IMR-90 (cell line): ENCODE measurements around the gene CCDC92. TPM values are rescaled to one million over a fixed set of nuclear protein-coding genes. Genes with fewer than 3 reads are reported as not detected.

Experiments
- ATAC-seq: fragments of 200-7000 bp; cut with Tn5 transposase; 2 replicates; pipeline ENCODE4 v1.9.1; 2020; ENCODE audit warnings: low read depth, mild to moderate bottlenecking, moderate library complexity
- Bru-seq: library from RNA; stranded (reverse); fragments of 400-500 nt; gene quantifications from one replicate; lab custom pipeline; 2021; lab: Mats Ljungman, UMichigan
- BruChase-seq, 2 experiments: library from RNA; stranded (reverse); fragments of 400-500 nt; gene quantifications; one replicate each; lab custom pipeline; 2021; lab: Mats Ljungman, UMichigan
- BruUV-seq: library from RNA; stranded (reverse); fragments of 400-500 nt; replicated peaks from 2 replicates; lab custom pipeline; 2021; lab: Mats Ljungman, UMichigan
- CTCF ChIA-PET: fragments of 300-600 bp; formaldehyde crosslinking; extraction: SDS; loops from one replicate; lab custom pipeline; 2021; ENCODE audit warnings: antibody characterized with exemption; lab: Yijun Ruan, JAX
- POLR2A ChIA-PET: fragments of 300-600 bp; sonication (Branson Sonifier 250); formaldehyde crosslinking; loops from one replicate; lab custom pipeline; 2022; ENCODE audit warnings: antibody characterized with exemption; ENCODE audit not compliant: unreplicated experiment; lab: Charles Lee
- DNase-seq: peaks from one replicate; pipeline ENCODE4 v3.0.0; 2013
- H2AFZ ChIP-seq: replicated peaks from 2 replicates; pipeline ENCODE3; 2013; ENCODE audit warnings: low read length, mild to moderate bottlenecking; ENCODE audit not compliant: poor library complexity
- H2AK5ac ChIP-seq: 2 replicates; pipeline ENCODE4 v1.6.1; 2013; ENCODE audit warnings: low read depth, low read length, inconsistent platforms
- H2AK9ac ChIP-seq: replicated peaks from 2 replicates; pipeline ENCODE3; 2013; ENCODE audit warnings: mild to moderate bottlenecking, low read depth, low read length, moderate library complexity; ENCODE audit not compliant: poor library complexity
- H2BK120ac ChIP-seq: 2 replicates; pipeline ENCODE4 v1.6.1; 2013; ENCODE audit warnings: low read depth, low read length, inconsistent platforms
- H2BK15ac ChIP-seq: 3 replicates; pipeline ENCODE4 v1.6.1; 2013; ENCODE audit warnings: low read depth, low read length, inconsistent platforms
- H2BK20ac ChIP-seq: 2 replicates; pipeline ENCODE4 v1.6.1; 2013; ENCODE audit warnings: low read depth, mild to moderate bottlenecking, inconsistent platforms, low read length, moderate library complexity
- H2BK5ac ChIP-seq: 2 replicates; pipeline ENCODE4 v1.6.1; 2013; ENCODE audit warnings: mild to moderate bottlenecking, low read depth, low read length, inconsistent platforms; ENCODE audit not compliant: poor library complexity, severe bottlenecking
- H3K14ac ChIP-seq: replicated peaks from 2 replicates; pipeline ENCODE4 v1.6.1; 2013; ENCODE audit warnings: low read depth, low read length, inconsistent platforms
- H3K18ac ChIP-seq: 2 replicates; pipeline ENCODE4 v1.6.1; 2013; ENCODE audit warnings: low read depth, low read length, control low read depth
- H3K23ac ChIP-seq: 2 replicates; pipeline ENCODE4 v1.6.1; 2013; ENCODE audit warnings: low read depth, low read length, inconsistent platforms
- H3K27ac ChIP-seq: 2 replicates; pipeline ENCODE4 v1.5.1; 2013; ENCODE audit warnings: mild to moderate bottlenecking, control low read depth, low read length; ENCODE audit not compliant: insufficient read depth
- H3K27me3 ChIP-seq: 2 replicates; pipeline ENCODE4 v1.6.1; 2013; ENCODE audit warnings: low read length; ENCODE audit not compliant: control insufficient read depth, insufficient read depth
- H3K36me3 ChIP-seq: 2 replicates; pipeline ENCODE4 v1.6.1; 2013; ENCODE audit warnings: low read length, mixed read lengths; ENCODE audit not compliant: control insufficient read depth, insufficient read depth
- H3K4ac ChIP-seq: 2 replicates; pipeline ENCODE4 v1.6.1; 2013; ENCODE audit warnings: low read depth, low read length, inconsistent platforms
- H3K4me1 ChIP-seq: 2 replicates; pipeline ENCODE4 v1.6.1; 2013; ENCODE audit warnings: low read length, mixed read lengths; ENCODE audit not compliant: control insufficient read depth, insufficient read depth
- H3K4me2 ChIP-seq: 2 replicates; pipeline ENCODE4 v1.6.1; 2013; ENCODE audit warnings: low read depth, mild to moderate bottlenecking, control low read depth, low read length, moderate library complexity
- H3K4me3 ChIP-seq: 2 replicates; pipeline ENCODE4 v1.5.1; 2013; ENCODE audit warnings: low read depth, mild to moderate bottlenecking, control low read depth, low read length, moderate library complexity; ENCODE audit not compliant: insufficient read depth
- H3K56ac ChIP-seq: 2 replicates; pipeline ENCODE4 v1.6.1; 2013; ENCODE audit warnings: low read length, inconsistent platforms; ENCODE audit not compliant: insufficient read depth; ENCODE audit errors: extremely low read depth
- H3K79me1 ChIP-seq, 2 experiments: 2 replicates each; pipeline ENCODE4 v1.6.1; 2013; ENCODE audit warnings: low read length in 2 of 2, inconsistent platforms in 1 of 2, low read depth in 1 of 2
- H3K9ac ChIP-seq: 2 replicates; pipeline ENCODE4 v1.6.1; 2013; ENCODE audit warnings: low read depth, low read length, control low read depth
- H3K9me1 ChIP-seq: 2 replicates; pipeline ENCODE4 v1.6.1; 2013; ENCODE audit warnings: low read length, inconsistent platforms; ENCODE audit not compliant: insufficient read depth
- H3K9me3 ChIP-seq: 2 replicates; pipeline ENCODE4 v1.6.1; 2013; ENCODE audit warnings: low read length; ENCODE audit not compliant: control insufficient read depth, insufficient read depth
- H4K20me1 ChIP-seq: 2 replicates; pipeline ENCODE4 v1.6.1; 2013; ENCODE audit warnings: low read length, inconsistent platforms; ENCODE audit not compliant: insufficient read depth
- H4K5ac ChIP-seq: 2 replicates; pipeline ENCODE4 v1.6.1; 2013; ENCODE audit warnings: mild to moderate bottlenecking, low read depth, low read length, control low read depth
- H4K8ac ChIP-seq, 2 experiments: 2 replicates each; pipeline ENCODE4 v1.6.1; 2013; ENCODE audit warnings: low read depth in 2 of 2, low read length in 2 of 2, control low read depth in 1 of 2, inconsistent platforms in 1 of 2
- H4K91ac ChIP-seq: 2 replicates; pipeline ENCODE4 v1.6.1; 2013; ENCODE audit warnings: low read depth, low read length, inconsistent platforms; ENCODE audit not compliant: insufficient read depth
- CTCF ChIP-seq: conservative IDR thresholded peaks from 2 replicates; pipeline ENCODE4 v1.5.1; 2012; ENCODE audit warnings: mild to moderate bottlenecking, low read depth, low read length, improper control_type of control experiment
- FOS ChIP-seq: fragments of 150-350 bp; IDR thresholded peaks from 2 replicates; pipeline ENCODE4 v1.6.1; 2016; ENCODE audit warnings: low read depth, low read length
- MAFK ChIP-seq: IDR thresholded peaks from 2 replicates; pipeline ENCODE4 v1.6.1; 2012; ENCODE audit warnings: low read depth, low read length, improper control_type of control experiment
- MAZ ChIP-seq: IDR thresholded peaks from 2 replicates; pipeline ENCODE4 v1.6.1; 2012; ENCODE audit warnings: low read depth, mild to moderate bottlenecking, low read length, improper control_type of control experiment, moderate library complexity, borderline replicate concordance
- MXI1 ChIP-seq: IDR thresholded peaks from 2 replicates; pipeline ENCODE4 v1.6.1; 2012; ENCODE audit warnings: low read depth, mild to moderate bottlenecking, low read length, moderate library complexity, borderline replicate concordance
- NFE2L2 ChIP-seq: fragments of 150-350 bp; IDR thresholded peaks from 2 replicates; pipeline ENCODE4 v1.6.1; 2016; ENCODE audit warnings: low read depth, mild to moderate bottlenecking, low read length
- POLR2A ChIP-seq: IDR thresholded peaks from 2 replicates; pipeline ENCODE4 v1.6.1; 2012; ENCODE audit warnings: mild to moderate bottlenecking, low read depth, low read length
- SMC3 ChIP-seq: fragments of 150-350 bp; IDR thresholded peaks from 2 replicates; pipeline ENCODE4 v1.6.1; 2016; ENCODE audit warnings: low read depth, mild to moderate bottlenecking, antibody characterized with exemption, low read length, moderate library complexity
- USF2 ChIP-seq: fragments of 150-350 bp; IDR thresholded peaks from 2 replicates; pipeline ENCODE4 v1.6.1; 2017; ENCODE audit warnings: mild to moderate bottlenecking, antibody characterized with exemption, low read length, low read depth
- WGBS, 2 experiments: methylation state at CpG; one replicate each; pipeline versions ENCODE4 v1.1.5 to v1.1.7; 2013; ENCODE audit warnings: missing lambda C conversion rate in 2 of 2; ENCODE audit not compliant: insufficient read length in 1 of 2; ENCODE audit errors: extremely low coverage in 2 of 2; 5-methylcytosine and 5-hydroxymethylcytosine counted together
- dilution Hi-C: fragments of 300-500 bp; cut with HindIII; formaldehyde crosslinking; loops from one replicate; pipeline ENCODE4 v1.14.3; 2018; ENCODE audit warnings: low sequenced_read_pairs; ENCODE audit not compliant: unreplicated experiment
- in situ Hi-C: fragments of 300-500 bp; cut with MboI; formaldehyde crosslinking; loops from 3 replicates; pipeline ENCODE4 v1.14.3; 2019; ENCODE audit warnings: low sequenced_read_pairs, inconsistent platforms, mixed read lengths
- intact Hi-C: fragments of 100-400 bp; cut with micrococcal nuclease; formaldehyde crosslinking; loops from 2 replicates; pipeline ENCODE4 v1.10.0; 2022
- long read RNA-seq: library from polyadenylated mRNA; unstranded; transcript quantifications from one replicate; pipeline ENCODE4 v2.0.0, GENCODE V29; 2021; ENCODE audit not compliant: unreplicated experiment
- polyA plus RNA-seq, 3 experiments: library from polyadenylated mRNA; depleted of rRNA; stranded (reverse); fragments of >200 nt; gene quantifications; 2 replicates each; pipeline ENCODE4 v1.2.3, GENCODE V29; 2012; ENCODE audit warnings: low replicate concordance in 1 of 3
- total RNA-seq: library from RNA; depleted of rRNA; stranded (reverse); fragments of >200 nt; gene quantifications from 2 replicates; pipeline ENCODE4 v1.2.3, GENCODE V29; 2012; rRNA removed

CCDC92 gene
- total RNA-seq (5.7 and 8.1 TPM in 2 replicates), polyA plus RNA-seq (2012; rRNA removed) (55.5 and 61.1 TPM in 2 replicates), Bru-seq, nascent RNA (percentile 80 among the genes with signal in this experiment), BruChase-seq, experiment 1, labeled RNA remaining after a 6-hour chase (percentile 84 among the genes with signal in this experiment), BruChase-seq, experiment 2, labeled RNA remaining after a 2-hour chase (percentile 96 among the genes with signal in this experiment)
- polyA plus RNA-seq (2012; cell fraction: cytosol; rRNA removed): 75.4 and 87.9 TPM in 2 replicates
- polyA plus RNA-seq (2012; cell fraction: nucleus; rRNA removed; ENCODE audit: low replicate concordance): 91.3 and 94.1 TPM in 2 replicates
- long read RNA-seq, transcript CCDC92-201 (5 exons, 2,787 nt): major isoform, 38 of 97 reads
- long read RNA-seq, transcript CCDC92-209 (4 exons, 1,790 nt): minor isoform, 8 of 97 reads
- long read RNA-seq, partial matches to known transcripts: 0 of 97 reads
- long read RNA-seq, other reads (novel, unspliced or antisense): 51 of 97 reads

- H2AK5ac ChIP-seq: no peak within 1 kb of the TSS
- H3K56ac ChIP-seq: peak within 1 kb of the TSS; percentile 64; the same call in 1 of the 2 replicates
- 0% methylated on average over 38 of the region's 138 CpGs; no CpG with 5 or more reads in 1 of the 2 experiments for WGBS, 2 experiments
- H3K4ac ChIP-seq: peak within 1 kb of the TSS; percentile 72
- peak within 1 kb of the TSS; percentile 91 for H2AFZ ChIP-seq
- dilution Hi-C loops (no loop called here), intact Hi-C loops (loop anchor here (5.0 kb wide), 1 partner anchor 60 kb away; no protein-coding TSS in a partner anchor), in situ Hi-C loops (no loop called here)
- H3K36me3 ChIP-seq: peaks cover 6% of the 10 kb centered on the region
- no peak within 1 kb of the TSS for H3K18ac ChIP-seq
- H4K91ac ChIP-seq: peak within 1 kb of the TSS; percentile 28; the same call in 1 of the 2 replicates
- peak within 1 kb of the TSS; percentile 84 for H2AK9ac ChIP-seq
- H3K14ac ChIP-seq: peak within 1 kb of the TSS; percentile 84
- H2BK5ac ChIP-seq: peak within 1 kb of the TSS; percentile 22
- no TSS peak for BruUV-seq
- peak within 1 kb of the TSS; percentile 94 for H3K4me3 ChIP-seq
- H3K9me1 ChIP-seq: no peaks in the 10 kb centered on the region
- no peaks in the 10 kb centered on the region for H3K27me3 ChIP-seq
- no peak within 1 kb of the TSS; the same call in 2 of the 3 replicates for H2BK15ac ChIP-seq
- peak within 1 kb of the TSS; percentile 15 for H2BK120ac ChIP-seq
- peaks cover 4% of the 10 kb centered on the region for H3K4me1 ChIP-seq
- peak within 1 kb of the TSS; percentile 61 for H3K9ac ChIP-seq
- H3K79me1 ChIP-seq: peaks cover 11 to 49% of the 10 kb centered on the region in 2 experiments
- peak; percentile 86 for ATAC-seq
- H3K4me2 ChIP-seq: peak within 1 kb of the TSS; percentile 91
- POLR2A ChIA-PET: interaction anchor here (1.0 kb wide), 1 partner anchor 211 kb away, joined by 3 read pairs; the partner anchor contains the start of gene DNAH10
- H3K27ac ChIP-seq: peak within 1 kb of the TSS; percentile 72
- H4K8ac ChIP-seq: peak within 1 kb of the TSS in 1 of 2 experiments; percentile 17; a peak in 1 of 4 replicates
- peak within 1 kb of the TSS; percentile 94 for H3K23ac ChIP-seq
- no peaks in the 10 kb centered on the region for H3K9me3 ChIP-seq
- no peak within 1 kb of the TSS for H2BK20ac ChIP-seq
- H4K20me1 ChIP-seq: peaks cover 4% of the 10 kb centered on the region; the same call in 1 of the 2 replicates
- H4K5ac ChIP-seq: peak within 1 kb of the TSS; percentile 7; the same call in 1 of the 2 replicates
- CTCF ChIA-PET: no interaction called here
- DNase-seq: peak; percentile 90
- TF ChIP-seq FOS (no peak), MXI1 (no peak), SMC3 (peak; percentile 29), CTCF (peak; percentile 49), USF2 (no peak), MAFK (no peak), POLR2A (peak; percentile 57; the same call in 1 of the 2 replicates), NFE2L2 (no peak), MAZ (peak; percentile 94)
Observed at GRCh38 chr12:123972457-123973401, at the start of gene CCDC92, which contains the start of gene ZNF664. TSS of gene CCDC92 (minus strand) at chr12:123972831. CDS start at chr12:123944305, 28,526 bp downstream. TSS of gene ZNF664 (plus strand) at chr12:123973215. CDS start at chr12:124012145, 38,930 bp downstream.
